ENCODE measurements around the gene CGRRF1. TPM values are rescaled to one million over a fixed set of nuclear protein-coding genes. Genes with fewer than 3 reads are reported as not detected.

Gene CGRRF1
- total and polyA plus RNA-seq, 2 of the 13 experiments (the other 11 are each of a cell fraction or from before 2014, with no cell fraction given) = 16.8 to 18.2 TPM

GRCh38 chr14:54565785-54566409, 56.2 kb downstream of the CGRRF1 start (continued):
- peak; percentile 16; the same call in 1 of the 2 replicates for TF ChIP-seq KDM6A (CRISPR knock-in tag; IDR thresholded peaks at IDR 0.05; ENCODE audit: low read depth)
- TF ChIP-seq ZBTB25 (CRISPR knock-in tag; IDR thresholded peaks at IDR 0.05) = 0 out of 2 replicates have a peak, but pooled peaks have one; percentile 51
- peak; percentile 43; the same call in 1 of the 2 replicates for TF ChIP-seq NR2F2 (IDR thresholded peaks at IDR 0.05; ENCODE audit: borderline replicate concordance, low read depth)
- no peak for TF ChIP-seq AHR (CRISPR knock-in tag; IDR thresholded peaks at IDR 0.05)
- TF ChIP-seq ARHGAP35 (CRISPR knock-in tag; IDR thresholded peaks at IDR 0.05; ENCODE audit: borderline replicate concordance) = no peak
- peak; percentile 57; the same call in 1 of the 2 replicates for TF ChIP-seq KAT8 (CRISPR knock-in tag; IDR thresholded peaks at IDR 0.05)
- no peak for TF ChIP-seq ZNF704 (CRISPR knock-in tag; IDR thresholded peaks at IDR 0.05; ENCODE audit: borderline replicate concordance)
- TF ChIP-seq IKZF1 (IDR thresholded peaks at IDR 0.05) = no peak
- 0 out of 2 replicates have a peak, but pooled peaks have one; percentile 56 for TF ChIP-seq HOMEZ (CRISPR knock-in tag; IDR thresholded peaks at IDR 0.05; ENCODE audit: low read depth)
- TF ChIP-seq ZIK1 (CRISPR knock-in tag; IDR thresholded peaks at IDR 0.05; ENCODE audit: borderline replicate concordance, low read depth) = 0 out of 2 replicates have a peak, but pooled peaks have one; percentile 19
- TF ChIP-seq ZNF841 (CRISPR knock-in tag; IDR thresholded peaks at IDR 0.05; ENCODE audit: borderline replicate concordance) = no peak; the same call in 1 of the 2 replicates
- TF ChIP-seq RNF219 (CRISPR knock-in tag; IDR thresholded peaks at IDR 0.05) = no peak
- TF ChIP-seq TARDBP (CRISPR knock-in tag; IDR thresholded peaks at IDR 0.05) = no peak
- TF ChIP-seq SRSF1 (optimal IDR thresholded peaks at IDR 0.05; ENCODE audit: low read depth, low read length) = peak; percentile 28
- TF ChIP-seq CBX1 (IDR thresholded peaks at IDR 0.05; ENCODE audit: low read depth) = no peak
- peak; percentile 76 for TF ChIP-seq MED1 (CRISPR knock-in tag; IDR thresholded peaks at IDR 0.05)
- TF ChIP-seq PBX3 (CRISPR knock-in tag; IDR thresholded peaks at IDR 0.05; ENCODE audit: borderline replicate concordance) = 0 out of 2 replicates have a peak, but pooled peaks have one; percentile 6
- peak; percentile 85 for TF ChIP-seq MAZ (IDR thresholded peaks at IDR 0.05; ENCODE audit: borderline replicate concordance, low read depth, low read length)
- TF ChIP-seq MAZ (CRISPR knock-in tag; IDR thresholded peaks at IDR 0.05; ENCODE audit: low read depth) = no peak; the same call in 1 of the 2 replicates
- TF ChIP-seq IKZF5 (CRISPR knock-in tag; IDR thresholded peaks at IDR 0.05) = 0 out of 2 replicates have a peak, but pooled peaks have one; percentile 58
- TF ChIP-seq YEATS2 (CRISPR knock-in tag; IDR thresholded peaks at IDR 0.05; ENCODE audit: borderline replicate concordance) = no peak

All from HepG2 (cell line).